GM18868 (cell line): ENCODE measurements around the gene SHROOM3.

ENCODE experiments used
- ATAC-seq: cut with Tn5 transposase; IDR thresholded peaks from one replicate; pipeline ENCODE4 v1.9.1; 2021; ENCODE audit warnings: mild to moderate bottlenecking, moderate library complexity; ENCODE audit not compliant: unreplicated experiment

The SHROOM3 gene

DNA sequence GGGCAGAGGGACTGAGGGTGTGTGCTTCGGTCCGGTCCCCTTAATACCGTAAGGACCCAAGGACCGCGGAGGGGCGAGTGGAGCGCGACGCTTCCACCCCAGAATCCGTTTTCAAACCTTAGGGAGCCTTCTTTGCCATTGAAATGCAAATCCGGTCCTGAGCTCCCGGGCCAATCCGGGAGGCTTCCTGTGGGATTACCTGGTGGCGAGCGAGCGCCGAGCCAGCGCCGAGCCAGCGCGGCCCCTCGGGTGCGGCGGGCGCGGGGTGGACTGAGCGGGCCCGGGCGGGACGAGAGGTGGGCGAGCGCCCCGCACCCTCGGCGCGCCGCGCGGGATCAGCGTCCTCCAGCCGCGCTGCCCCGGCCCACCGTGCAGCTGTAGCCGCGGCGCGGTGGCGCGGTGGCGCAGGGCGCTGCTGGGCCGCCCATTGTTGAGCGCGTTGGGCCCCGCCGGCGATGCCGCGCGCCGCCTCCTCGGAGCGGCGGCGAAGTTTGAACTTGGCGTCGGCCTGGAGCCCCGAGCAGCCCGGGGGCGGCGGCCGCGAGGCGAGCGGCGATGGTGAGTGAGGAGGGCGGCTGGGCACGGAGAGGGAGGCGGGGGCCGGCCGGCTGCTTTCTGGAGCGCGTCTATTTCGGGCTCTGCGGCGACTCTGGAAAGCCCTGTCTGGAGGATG lies 254.3 kb downstream of the SHROOM3 start:
- ATAC-seq, result peak; percentile 57

DNA sequence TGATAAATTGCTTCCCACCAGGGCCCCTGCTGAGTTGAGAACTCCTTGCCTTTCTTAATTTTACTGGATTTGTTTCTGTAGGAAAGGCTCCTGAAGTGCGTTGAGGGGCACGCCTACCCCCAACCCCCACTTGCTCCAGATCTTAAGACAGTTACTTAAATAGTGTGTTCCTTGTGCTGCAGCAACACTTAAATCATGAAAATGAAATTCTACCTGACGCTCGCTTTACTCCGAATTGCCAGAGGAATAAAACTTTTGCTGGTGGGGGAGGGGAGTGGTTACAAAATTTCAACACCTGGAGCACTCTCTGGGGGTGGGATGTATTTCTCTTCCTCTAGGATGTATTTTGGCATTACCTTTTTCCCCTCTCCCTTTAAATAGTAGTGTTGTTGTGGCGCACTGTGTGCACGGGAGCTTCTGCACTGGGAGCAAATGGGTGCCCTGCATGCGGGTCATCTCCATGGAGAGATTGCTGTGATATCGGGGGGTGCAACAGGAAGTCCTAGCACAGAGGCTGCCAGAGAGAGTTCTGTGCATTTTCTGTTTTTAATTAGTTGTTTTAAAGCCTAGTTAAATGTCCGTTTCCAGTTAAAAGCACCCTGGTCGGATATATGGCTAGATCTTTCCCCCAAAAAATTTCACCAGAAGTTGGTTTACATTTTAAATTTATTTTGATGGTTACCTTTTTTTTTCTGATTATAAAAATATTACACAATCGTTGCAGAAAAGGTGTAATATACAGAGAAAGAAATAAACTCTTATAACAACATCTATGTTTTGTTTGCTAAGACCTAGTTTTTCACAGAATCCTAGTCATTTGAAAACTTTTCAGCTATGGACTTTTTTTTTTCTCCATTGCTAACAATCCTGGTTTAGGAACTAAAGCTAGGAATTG lies 255.2 kb downstream of the SHROOM3 start:
- no peak for ATAC-seq

DNA sequence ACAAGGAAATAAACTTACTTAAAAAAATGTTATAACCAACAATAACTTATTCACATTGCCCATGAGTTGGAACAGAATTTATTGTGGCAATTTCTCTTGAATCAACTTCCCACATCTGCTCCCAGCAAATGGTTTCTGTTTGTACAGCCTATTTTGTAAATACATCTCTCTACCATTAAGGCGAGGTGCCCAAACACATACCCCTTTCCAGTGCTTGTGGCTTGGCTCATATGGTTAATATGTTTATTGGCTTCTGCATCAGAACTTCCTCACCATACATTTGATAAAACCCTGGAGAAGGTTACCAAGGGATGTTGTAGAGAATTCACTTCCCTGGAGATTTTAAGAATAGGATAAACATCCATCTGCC lies 255.9 kb downstream of the SHROOM3 start:
- no peak for ATAC-seq

DNA sequence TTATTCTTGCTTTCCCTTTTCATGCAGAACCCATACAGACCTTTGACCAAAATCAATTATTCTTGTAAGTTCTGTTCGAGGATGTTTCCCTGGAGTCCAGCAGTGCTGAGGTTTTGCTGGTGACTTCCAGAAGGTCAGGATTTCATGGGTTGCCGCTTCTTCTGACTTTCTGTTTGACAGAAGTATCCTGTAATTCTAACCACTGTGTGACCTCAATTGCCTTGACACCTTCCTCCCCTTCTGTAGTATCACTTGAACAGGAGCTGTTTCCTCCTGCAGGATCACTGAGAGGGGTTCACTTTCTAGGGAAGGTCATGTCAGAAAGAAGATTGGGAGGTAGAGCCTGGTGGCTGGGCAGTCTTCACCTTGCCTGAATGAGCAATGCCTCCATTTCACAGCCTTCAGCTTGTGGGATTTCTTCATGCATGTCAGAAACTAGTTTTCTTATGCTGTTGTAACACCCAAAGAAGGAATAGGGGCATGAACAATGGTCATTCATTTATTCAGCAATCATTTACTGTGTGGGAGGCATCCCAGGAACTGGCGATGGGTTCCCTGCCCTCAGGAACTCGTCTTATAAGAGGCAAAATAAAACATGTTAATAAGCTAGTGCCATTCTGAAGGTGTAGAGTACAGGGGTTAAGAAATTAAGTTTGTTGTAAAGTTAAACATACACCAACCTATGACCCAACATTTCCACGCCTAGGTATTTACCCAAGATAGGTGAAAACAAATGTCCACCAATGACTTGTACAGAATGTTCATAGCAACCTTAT lies 257.0 kb downstream of the SHROOM3 start:
- no peak for ATAC-seq

GRCh38 chr4:76692761-76693160 lies 257.7 kb downstream of the SHROOM3 start:
- ATAC-seq, result no peak

DNA sequence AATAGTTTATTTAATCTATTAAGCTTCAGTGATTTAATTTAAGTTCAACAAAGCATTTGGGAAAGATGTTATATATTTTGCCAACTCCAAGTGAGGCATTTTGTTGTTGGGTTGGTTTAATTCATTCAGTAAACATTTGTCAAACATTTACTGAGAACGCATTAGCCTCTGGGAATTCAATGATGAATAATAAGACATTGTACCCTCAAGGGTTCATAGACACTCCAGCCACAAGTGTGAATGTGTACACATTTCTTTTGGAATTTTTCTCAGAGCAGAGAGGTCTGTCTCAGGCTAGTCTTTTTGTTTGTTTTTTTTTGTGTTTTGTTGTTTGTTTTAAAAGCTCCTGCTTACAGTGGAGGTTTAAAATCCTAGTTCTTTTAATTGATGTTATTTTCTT lies 259.0 kb downstream of the SHROOM3 start:
- no peak for ATAC-seq

- no peak for ATAC-seq
These were observed 261.1 kb downstream of the SHROOM3 start for GRCh38 chr4:76696109-76696508.

- ATAC-seq, result peak; percentile 83
These were observed 262.2 kb downstream of the SHROOM3 start for GRCh38 chr4:76697129-76697803.

- no peak for ATAC-seq
These were observed 263.1 kb downstream of the SHROOM3 start for GRCh38 chr4:76698141-76698540.

- ATAC-seq, result no peak
These were observed 264.8 kb downstream of the SHROOM3 start for GRCh38 chr4:76699751-76700310.

GRCh38 chr4:76702440-76703122 lies 267.6 kb downstream of the SHROOM3 start:
- no peak for ATAC-seq

DNA sequence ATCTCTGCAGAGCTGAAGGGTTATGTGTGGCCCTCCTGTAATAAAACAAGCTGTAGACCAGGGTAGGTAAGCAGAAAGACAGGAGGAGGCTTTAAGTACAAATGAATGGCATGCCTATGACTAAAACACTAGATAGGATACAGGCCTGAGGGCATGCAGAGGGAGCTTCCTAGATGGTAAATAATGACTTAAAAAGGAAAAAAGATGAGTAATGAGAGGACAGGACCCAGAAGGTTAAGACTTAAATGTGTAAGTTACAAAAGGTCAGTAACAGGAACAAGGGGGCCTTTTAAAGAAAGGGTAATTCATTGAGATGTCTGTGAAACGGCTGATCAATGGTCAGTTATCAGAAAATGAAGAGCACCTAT lies 268.1 kb downstream of the SHROOM3 start:
- ATAC-seq, result no peak

DNA sequence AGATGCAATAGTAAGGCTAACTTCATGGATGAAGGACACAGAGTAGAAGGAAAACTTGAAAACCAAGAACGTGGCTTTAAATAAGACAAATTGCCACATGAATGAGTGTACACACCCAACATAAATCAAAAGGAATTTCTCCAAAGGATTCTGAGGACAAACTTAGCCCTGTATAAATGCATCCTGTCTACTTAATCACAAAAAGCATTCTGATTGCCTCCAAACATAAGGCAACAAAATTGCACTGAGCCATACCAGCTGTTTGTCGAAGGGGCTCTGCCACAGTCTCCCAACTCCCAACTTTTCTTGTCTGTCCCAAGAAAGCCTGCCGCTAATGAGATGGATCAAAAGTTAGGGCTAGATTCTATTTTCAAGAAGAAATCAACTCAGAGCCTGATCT lies 268.6 kb downstream of the SHROOM3 start:
- no peak for ATAC-seq

- ATAC-seq, result no peak
These were observed 269.3 kb downstream of the SHROOM3 start for GRCh38 chr4:76704133-76704881.

- no peak for ATAC-seq
These were observed 270.4 kb downstream of the SHROOM3 start for GRCh38 chr4:76705472-76705871.

DNA sequence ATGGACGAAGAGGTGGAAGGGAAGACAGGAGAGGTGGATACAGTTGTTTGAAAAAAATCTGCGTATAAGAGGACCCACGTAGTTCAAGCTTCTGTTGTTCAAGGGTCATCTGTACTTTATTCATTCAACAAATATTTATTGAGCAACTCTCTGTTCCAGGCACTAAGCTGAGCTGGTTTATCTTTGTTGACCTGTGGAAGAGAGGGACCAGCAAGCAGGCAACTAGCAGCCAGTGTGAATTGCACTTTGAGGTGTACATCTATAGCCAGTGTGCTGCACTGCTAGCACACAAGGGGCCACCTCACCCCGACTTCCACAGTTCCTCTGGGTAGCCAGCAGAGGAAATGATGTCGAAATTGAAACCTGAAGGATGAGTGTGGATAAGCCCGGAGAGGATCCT lies 271.6 kb downstream of the SHROOM3 start:
- ATAC-seq, result no peak

GRCh38 chr4:76708971-76709771 lies 274.1 kb downstream of the SHROOM3 start:
- ATAC-seq, result no peak

- ATAC-seq, result no peak
These were observed 274.7 kb downstream of the SHROOM3 start for GRCh38 chr4:76709772-76710090.

DNA sequence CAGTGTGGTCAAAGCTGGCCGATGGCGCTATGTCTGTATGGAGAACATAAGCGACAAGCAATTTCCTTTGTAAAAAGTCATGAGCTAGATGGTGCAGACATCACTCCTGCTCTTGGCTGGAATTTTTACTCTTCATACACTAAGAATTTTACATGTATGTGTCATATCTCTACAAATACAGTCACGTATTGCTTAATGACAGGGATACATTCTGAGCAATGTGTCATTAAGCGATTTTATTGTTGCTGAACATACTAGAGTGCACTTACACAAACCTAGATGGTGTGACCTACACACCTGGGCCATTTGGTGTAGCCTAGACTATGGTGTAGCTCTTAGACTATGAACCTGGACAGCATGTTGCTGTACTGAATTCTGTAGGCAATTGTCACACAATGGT lies 277.5 kb downstream of the SHROOM3 start:
- no peak for ATAC-seq
